CD14-positive monocyte (primary cell): Measurements from ENCODE around the gene CACNA1C. TPM values are rescaled to one million over a fixed set of nuclear protein-coding genes. Genes with fewer than 3 reads are reported as not detected.

Source experiments
- DNase-seq, 3 donors: peaks; one replicate each; pipeline ENCODE4 v3.0.0-alpha.2; 2011 to 2022
- H2AFZ ChIP-seq: 2 replicates; pipeline ENCODE4 v1.6.0; 2012; ENCODE audit warnings: mild to moderate bottlenecking, low read depth, low read length, inconsistent platforms; ENCODE audit not compliant: insufficient read depth, poor library complexity, severe bottlenecking
- H3K27ac ChIP-seq, 2 donors: 1 replicate in 1 of 2; 2 replicates in 1 of 2; pipeline ENCODE4 v1.5.1; 2012 to 2013; ENCODE audit warnings: low read length in 2 of 2, control low read depth in 1 of 2, inconsistent platforms in 1 of 2, low read depth in 1 of 2, mild to moderate bottlenecking in 1 of 2
- H3K27me3 ChIP-seq, 2 donors: one replicate each; pipeline versions ENCODE4 v1.6.0 to v1.6.1; 2011 to 2013; ENCODE audit warnings: low read length in 2 of 2; ENCODE audit not compliant: control insufficient read depth in 2 of 2, insufficient read depth in 2 of 2
- H3K36me3 ChIP-seq, 2 donors: replicated peaks in 1 of 2; 1 replicate in 1 of 2; 2 replicates in 1 of 2; pipeline versions ENCODE4 v1.5.1 to v1.6.1; 2012 to 2013; ENCODE audit warnings: low read length in 2 of 2, control low read depth in 1 of 2, inconsistent platforms in 1 of 2, mild to moderate bottlenecking in 1 of 2; ENCODE audit not compliant: insufficient read depth in 2 of 2, control insufficient read depth in 1 of 2
- H3K4me1 ChIP-seq, 2 donors: 1 replicate in 1 of 2; 2 replicates in 1 of 2; pipeline versions ENCODE4 v1.5.1 to v1.6.1; 2012 to 2013; ENCODE audit warnings: low read length in 2 of 2, control low read depth in 1 of 2, inconsistent platforms in 1 of 2, mild to moderate bottlenecking in 1 of 2, moderate library complexity in 1 of 2; ENCODE audit not compliant: insufficient read depth in 2 of 2, control insufficient read depth in 1 of 2
- H3K4me2 ChIP-seq: replicated peaks from 2 replicates; pipeline ENCODE3; 2012; ENCODE audit warnings: low read length, moderate library complexity, mild to moderate bottlenecking; ENCODE audit not compliant: poor library complexity, severe bottlenecking; ENCODE audit errors: extremely low read depth
- H3K4me3 ChIP-seq, 3 experiments: fragments of 200-600 bp in 1 of 3; sonication (generic) in 1 of 3; replicated peaks in 1 of 3; 1 replicate in 2 of 3; 2 replicates in 1 of 3; pipeline ENCODE4 v1.5.1; 2011 to 2013; ENCODE audit warnings: low read length in 3 of 3, mild to moderate bottlenecking in 3 of 3, control low read depth in 2 of 3, low read depth in 2 of 3, inconsistent platforms in 1 of 3, moderate library complexity in 1 of 3
- H3K79me2 ChIP-seq: 2 replicates; pipeline ENCODE4 v1.6.0; 2012; ENCODE audit warnings: mild to moderate bottlenecking, control low read depth, inconsistent platforms, low read length, moderate library complexity; ENCODE audit not compliant: insufficient read depth
- H3K9ac ChIP-seq: 2 replicates; pipeline ENCODE4 v1.6.0; 2017; ENCODE audit warnings: low read length, mild to moderate bottlenecking; ENCODE audit not compliant: insufficient read depth, poor library complexity, severe bottlenecking
- H3K9me3 ChIP-seq, 2 donors: replicated peaks in 1 of 2; 1 replicate in 1 of 2; 2 replicates in 1 of 2; pipeline versions ENCODE4 v1.5.1 to v1.6.1; 2012 to 2013; ENCODE audit warnings: low read length in 2 of 2, control low read depth in 1 of 2; ENCODE audit not compliant: control insufficient read depth in 1 of 2, insufficient read depth in 1 of 2
- H4K20me1 ChIP-seq: 2 replicates; pipeline ENCODE4 v1.6.0; 2012; ENCODE audit warnings: mild to moderate bottlenecking, low read length, control low read depth, moderate library complexity; ENCODE audit not compliant: insufficient read depth
- H3K27ac Mint-ChIP-seq, 7 donors: one replicate each; pipeline ENCODE4 v1.8.0; 2020; ENCODE audit warnings: mild to moderate bottlenecking in 7 of 7, mixed read lengths in 7 of 7, moderate library complexity in 6 of 7, inconsistent platforms in 2 of 7
- H3K27me3 Mint-ChIP-seq, 3 donors: one replicate each; pipeline ENCODE4 v1.8.0; 2021 to 2022; ENCODE audit warnings: low read depth in 3 of 3, mild to moderate bottlenecking in 3 of 3, mixed read lengths in 3 of 3, moderate library complexity in 3 of 3, inconsistent platforms in 1 of 3
- H3K36me3 Mint-ChIP-seq, 2 donors: one replicate each; pipeline ENCODE4 v1.8.0; 2020; ENCODE audit warnings: mixed read lengths in 2 of 2, inconsistent platforms in 1 of 2, mild to moderate bottlenecking in 1 of 2
- H3K4me1 Mint-ChIP-seq: one replicate; pipeline ENCODE4 v1.8.0; 2020; ENCODE audit warnings: mild to moderate bottlenecking, mixed read lengths
- H3K4me3 Mint-ChIP-seq, 2 donors: one replicate each; pipeline ENCODE4 v1.8.0; 2020; ENCODE audit warnings: mild to moderate bottlenecking in 2 of 2, mixed read lengths in 2 of 2, moderate library complexity in 1 of 2
- H3K9me3 Mint-ChIP-seq, 7 donors: one replicate each; pipeline ENCODE4 v1.8.0; 2020 to 2022; ENCODE audit warnings: mixed read lengths in 7 of 7, mild to moderate bottlenecking in 6 of 7, moderate library complexity in 6 of 7, inconsistent platforms in 2 of 7
- WGBS: methylation state at CpG from one replicate; pipeline ENCODE4 v1.1.5; 2013; ENCODE audit warnings: missing lambda C conversion rate; ENCODE audit not compliant: insufficient coverage; 5-methylcytosine and 5-hydroxymethylcytosine counted together
- intact Hi-C, 2 donors: fragments of 100-400 bp; cut with micrococcal nuclease; formaldehyde crosslinking; loops; one replicate each; pipeline versions ENCODE4 v1.15.0 to v1.15.1; 2023
- polyA plus RNA-seq, 3 donors: library from polyadenylated mRNA; depleted of rRNA in 1 of 3; unstranded in 2 of 3; stranded (reverse) in 1 of 3; fragments of 300-500 nt in 2 of 3; fragments of >200 nt in 1 of 3; fragmentation: Illumina TruSeq in 2 of 3; gene quantifications; 1 replicate in 2 of 3; 2 replicates in 1 of 3; pipeline ENCODE4 v1.2.3, GENCODE V29; 2012 to 2021
- TF ChIP-seq, protein P1 (sequence below): fragments of 200-600 bp; IDR thresholded peaks from one replicate; pipeline ENCODE4 v1.8.0; 2022; ENCODE audit warnings: antibody characterized with exemption, mild to moderate bottlenecking

The CACNA1C gene
- polyA plus RNA-seq, 3 donors = not detected

DNA sequence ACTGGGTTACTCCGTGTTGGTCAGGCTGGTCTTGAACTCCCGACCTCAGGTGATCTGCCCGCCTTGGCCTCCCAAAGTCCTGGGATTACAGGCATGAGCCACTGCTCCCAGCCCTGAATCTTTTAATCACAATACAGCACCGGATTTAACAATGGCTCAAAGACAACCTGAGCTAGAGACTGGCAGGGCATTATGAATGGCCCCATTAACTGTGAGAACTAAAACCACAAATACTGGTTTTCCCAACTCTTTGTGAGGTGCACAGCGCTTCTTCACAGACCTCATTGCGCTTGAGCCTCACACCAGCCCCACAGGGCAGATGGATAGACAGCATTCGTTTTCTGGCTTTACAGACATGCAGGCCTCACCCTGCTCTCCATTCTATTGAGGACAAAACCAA is 634.9 kb downstream of the CACNA1C start:
- TF ChIP-seq, protein P1, sequence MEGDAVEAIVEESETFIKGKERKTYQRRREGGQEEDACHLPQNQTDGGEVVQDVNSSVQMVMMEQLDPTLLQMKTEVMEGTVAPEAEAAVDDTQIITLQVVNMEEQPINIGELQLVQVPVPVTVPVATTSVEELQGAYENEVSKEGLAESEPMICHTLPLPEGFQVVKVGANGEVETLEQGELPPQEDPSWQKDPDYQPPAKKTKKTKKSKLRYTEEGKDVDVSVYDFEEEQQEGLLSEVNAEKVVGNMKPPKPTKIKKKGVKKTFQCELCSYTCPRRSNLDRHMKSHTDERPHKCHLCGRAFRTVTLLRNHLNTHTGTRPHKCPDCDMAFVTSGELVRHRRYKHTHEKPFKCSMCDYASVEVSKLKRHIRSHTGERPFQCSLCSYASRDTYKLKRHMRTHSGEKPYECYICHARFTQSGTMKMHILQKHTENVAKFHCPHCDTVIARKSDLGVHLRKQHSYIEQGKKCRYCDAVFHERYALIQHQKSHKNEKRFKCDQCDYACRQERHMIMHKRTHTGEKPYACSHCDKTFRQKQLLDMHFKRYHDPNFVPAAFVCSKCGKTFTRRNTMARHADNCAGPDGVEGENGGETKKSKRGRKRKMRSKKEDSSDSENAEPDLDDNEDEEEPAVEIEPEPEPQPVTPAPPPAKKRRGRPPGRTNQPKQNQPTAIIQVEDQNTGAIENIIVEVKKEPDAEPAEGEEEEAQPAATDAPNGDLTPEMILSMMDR = no peak
- Histone ChIP-seq H2AFZ (no peak overlapping the region), H3K4me1 (peaks cover 14 to 26% of the 10 kb centered on the region in 2 donors), H3K9ac (no peak overlapping the region), H3K27me3 (peaks cover 6 to 10% of the 10 kb centered on the region in 2 donors), H3K9me3 (no peaks in the 10 kb centered on the region), H3K79me2 (no peaks in the 10 kb centered on the region), H3K27ac (no peak overlapping the region), H3K36me3 (no peaks in the 10 kb centered on the region), H4K20me1 (no peaks in the 10 kb centered on the region), H3K4me3 (no peak overlapping the region), H3K4me2 (no peak overlapping the region)
- WGBS = 80% methylated on average over 6 of the region's 7 CpGs
- intact Hi-C loops = no loop called here
- H3K9me3 Mint-ChIP-seq = peaks cover 0 to 2% (median 0%) of the 10 kb centered on the region in 7 donors
- DNase-seq = no peak
- H3K4me3 Mint-ChIP-seq = no peak overlapping the region
- peaks cover 21% of the 10 kb centered on the region for H3K4me1 Mint-ChIP-seq
- H3K36me3 Mint-ChIP-seq = no peaks in the 10 kb centered on the region
- H3K27me3 Mint-ChIP-seq = peaks cover 16 to 26% (median 25%) of the 10 kb centered on the region in 3 donors
- H3K27ac Mint-ChIP-seq = no peak overlapping the region

- TF ChIP-seq, protein P1 = no peak
- H3K36me3 Mint-ChIP-seq = no peaks in the 10 kb centered on the region
- Histone ChIP-seq H3K4me1 (peaks cover 20 to 31% of the 10 kb centered on the region in 2 donors), H3K27ac (no peak overlapping the region), H3K9me3 (no peaks in the 10 kb centered on the region), H2AFZ (no peak overlapping the region), H3K36me3 (no peaks in the 10 kb centered on the region), H3K27me3 (peaks cover 6 to 13% of the 10 kb centered on the region in 2 donors), H3K4me3 (no peak overlapping the region), H4K20me1 (no peaks in the 10 kb centered on the region), H3K4me2 (no peak overlapping the region), H3K9ac (no peak overlapping the region), H3K79me2 (no peaks in the 10 kb centered on the region)
- peaks cover 26% of the 10 kb centered on the region for H3K4me1 Mint-ChIP-seq
- no peak overlapping the region for H3K4me3 Mint-ChIP-seq
- peaks cover 21 to 32% (median 25%) of the 10 kb centered on the region in 3 donors for H3K27me3 Mint-ChIP-seq
- peaks cover 0 to 2% (median 0%) of the 10 kb centered on the region in 7 donors for H3K9me3 Mint-ChIP-seq
- 94% methylated on average over 17 of the region's 20 CpGs for WGBS
- DNase-seq = no peak
- intact Hi-C loops = no loop called here
- H3K27ac Mint-ChIP-seq = no peak overlapping the region
Measured at GRCh38 chr12:2688381-2688931, 635.7 kb downstream of the CACNA1C start.
